Spleen (tissue), 7 donors: ENCODE measurements around the gene PGBD2.

Experiments used
- CTCF ChIP-seq, 11 experiments: fragments of 200-600 bp in 7 of 11; fragments of 450-650 bp in 4 of 11; sonication (generic) in 4 of 11; IDR thresholded peaks in 8 of 11; conservative IDR thresholded peaks in 3 of 11; 1 replicate in 7 of 11; 2 replicates in 4 of 11; pipeline versions ENCODE4 v1.4.0 to v1.8.0; 2016 to 2021; ENCODE audit warnings: antibody characterized with exemption in 11 of 11, inconsistent platforms in 4 of 11, mild to moderate bottlenecking in 1 of 11
- POLR2A ChIP-seq, 3 donors: fragments of 450-650 bp; IDR thresholded peaks; one replicate each; pipeline ENCODE4 v1.5.1; 2017; ENCODE audit warnings: antibody characterized with exemption in 3 of 3, mild to moderate bottlenecking in 1 of 3
- donor health status: DM: no; HTN: no; CAD: no; lungs with moderate emphysema.
- donor health status: DM: no; HTN: no; CAD: no.
- donor health status: DM: no; HTN: no; CAD: no.

- peak in 1 of 11 experiments; percentile 7 for TF ChIP-seq CTCF (IDR thresholded peaks at IDR 0.05 in 8 of 11, conservative IDR thresholded peaks at IDR 0.05 in 3 of 11)
- TF ChIP-seq POLR2A (IDR thresholded peaks at IDR 0.05), result no peak
Observed at GRCh38 chr1:248873993-248874533, 32.0 kb upstream of the PGBD2 start.
